SU-DHL-6 (cell line): ENCODE measurements around the gene SLC10A1.

Experiments
- H2AFZ ChIP-seq: fragments of 200-600 bp; sonication (generic); 2 replicates; pipeline ENCODE4 v1.6.1; 2014; ENCODE audit warnings: low read depth, mild to moderate bottlenecking, moderate library complexity, mixed read lengths, antibody characterized with exemption, low read length; ENCODE audit not compliant: severe bottlenecking
- H3F3A ChIP-seq: fragments of 200-600 bp; shearing (Covaris generic); 2 replicates; pipeline ENCODE4 v1.6.0; 2016; ENCODE audit warnings: antibody characterized with exemption, mild to moderate bottlenecking; ENCODE audit not compliant: insufficient read depth
- H3K27ac ChIP-seq: fragments of 200-600 bp; sonication (generic); 2 replicates; pipeline ENCODE4 v1.5.1; 2016; ENCODE audit warnings: low read depth, mild to moderate bottlenecking, low read length, moderate library complexity, mixed read lengths
- H3K27me3 ChIP-seq: fragments of 200-600 bp; sonication (generic), shearing (Covaris generic); 2 replicates; pipeline ENCODE4 v1.6.0; 2014; ENCODE audit warnings: mild to moderate bottlenecking, low read length
- H3K36me3 ChIP-seq: fragments of 200-600 bp; sonication (generic); 2 replicates; pipeline ENCODE4 v1.6.1; 2014; ENCODE audit warnings: mild to moderate bottlenecking, low read length, mixed read lengths
- H3K4me2 ChIP-seq: fragments of 300-600, 200-600 bp; shearing (Covaris generic), sonication (generic); 2 replicates; pipeline ENCODE4 v1.6.0; 2014; ENCODE audit warnings: low read length, low read depth, mild to moderate bottlenecking; ENCODE audit not compliant: poor library complexity, severe bottlenecking
- H3K4me3 ChIP-seq: fragments of 200-600 bp; sonication (generic); 2 replicates; pipeline ENCODE4 v1.5.1; 2014; ENCODE audit warnings: antibody characterized with exemption, low read length, mild to moderate bottlenecking, mixed read lengths; ENCODE audit not compliant: insufficient read depth, poor library complexity, severe bottlenecking
- H3K79me2 ChIP-seq: fragments of 200-600 bp; sonication (generic); 2 replicates; pipeline ENCODE4 v1.6.1; 2014; ENCODE audit warnings: mild to moderate bottlenecking, low read length, moderate library complexity; ENCODE audit not compliant: insufficient read depth
- H3K9ac ChIP-seq: fragments of 200-600 bp; sonication (generic); 2 replicates; pipeline ENCODE4 v1.7.0; 2014; ENCODE audit warnings: mild to moderate bottlenecking, low read length
- H3K9me2 ChIP-seq: fragments of 200-600 bp; sonication (generic); replicated peaks from 2 replicates; pipeline ENCODE4 v1.6.1; 2014; ENCODE audit warnings: low read length; ENCODE audit not compliant: insufficient read depth
- H3K9me3 ChIP-seq: fragments of 200-600 bp; sonication (generic); 2 replicates; pipeline ENCODE4 v1.6.1; 2014; ENCODE audit warnings: low read length, mixed read lengths; ENCODE audit not compliant: insufficient read depth
- H4K20me1 ChIP-seq: fragments of 200-600 bp; sonication (generic); 2 replicates; pipeline ENCODE4 v1.6.1; 2014; ENCODE audit warnings: low read depth, mild to moderate bottlenecking, antibody characterized with exemption, low read length, moderate library complexity, mixed read lengths
- EZH2phosphoT487 ChIP-seq: fragments of 200-600 bp; sonication (generic), shearing (Covaris generic); conservative IDR thresholded peaks from 2 replicates; pipeline ENCODE4 v1.6.1; 2018; ENCODE audit warnings: mild to moderate bottlenecking, antibody characterized with exemption, low read length, moderate library complexity, mixed read lengths
- TF ChIP-seq, protein P1 (sequence below): fragments of 200-600 bp; sonication (generic); IDR thresholded peaks from one replicate; pipeline ENCODE4 v1.5.1; 2017; ENCODE audit warnings: antibody characterized with exemption, mild to moderate bottlenecking, low read length, moderate library complexity; ENCODE audit not compliant: insufficient read depth, poor library complexity, severe bottlenecking

SLC10A1 gene

GRCh38 chr14:69779088-69779487, 18.0 kb downstream of the SLC10A1 start:
- no peaks in the 10 kb centered on the region for H3K27me3 ChIP-seq
- H3K4me2 ChIP-seq: no peak overlapping the region
- H3K4me3 ChIP-seq: no peak overlapping the region
- H3K27ac ChIP-seq: no peak overlapping the region
- H2AFZ ChIP-seq: no peak overlapping the region
- TF ChIP-seq, protein P1, sequence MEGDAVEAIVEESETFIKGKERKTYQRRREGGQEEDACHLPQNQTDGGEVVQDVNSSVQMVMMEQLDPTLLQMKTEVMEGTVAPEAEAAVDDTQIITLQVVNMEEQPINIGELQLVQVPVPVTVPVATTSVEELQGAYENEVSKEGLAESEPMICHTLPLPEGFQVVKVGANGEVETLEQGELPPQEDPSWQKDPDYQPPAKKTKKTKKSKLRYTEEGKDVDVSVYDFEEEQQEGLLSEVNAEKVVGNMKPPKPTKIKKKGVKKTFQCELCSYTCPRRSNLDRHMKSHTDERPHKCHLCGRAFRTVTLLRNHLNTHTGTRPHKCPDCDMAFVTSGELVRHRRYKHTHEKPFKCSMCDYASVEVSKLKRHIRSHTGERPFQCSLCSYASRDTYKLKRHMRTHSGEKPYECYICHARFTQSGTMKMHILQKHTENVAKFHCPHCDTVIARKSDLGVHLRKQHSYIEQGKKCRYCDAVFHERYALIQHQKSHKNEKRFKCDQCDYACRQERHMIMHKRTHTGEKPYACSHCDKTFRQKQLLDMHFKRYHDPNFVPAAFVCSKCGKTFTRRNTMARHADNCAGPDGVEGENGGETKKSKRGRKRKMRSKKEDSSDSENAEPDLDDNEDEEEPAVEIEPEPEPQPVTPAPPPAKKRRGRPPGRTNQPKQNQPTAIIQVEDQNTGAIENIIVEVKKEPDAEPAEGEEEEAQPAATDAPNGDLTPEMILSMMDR: no peak
- no peak for TF ChIP-seq EZH2phosphoT487
- H3K36me3 ChIP-seq: peaks cover 33% of the 10 kb centered on the region
- H3K9me3 ChIP-seq: no peaks in the 10 kb centered on the region
- no peak overlapping the region for H3K9ac ChIP-seq
- H3K9me2 ChIP-seq: no peaks in the 10 kb centered on the region
- H3F3A ChIP-seq: peaks cover 5% of the 10 kb centered on the region; the same call in 1 of the 2 replicates
- H3K79me2 ChIP-seq: 0 out of 2 replicates have a peak, but pooled peaks cover 5% of the 10 kb centered on the region
- H4K20me1 ChIP-seq: peaks cover 12% of the 10 kb centered on the region; the same call in 1 of the 2 replicates

DNA sequence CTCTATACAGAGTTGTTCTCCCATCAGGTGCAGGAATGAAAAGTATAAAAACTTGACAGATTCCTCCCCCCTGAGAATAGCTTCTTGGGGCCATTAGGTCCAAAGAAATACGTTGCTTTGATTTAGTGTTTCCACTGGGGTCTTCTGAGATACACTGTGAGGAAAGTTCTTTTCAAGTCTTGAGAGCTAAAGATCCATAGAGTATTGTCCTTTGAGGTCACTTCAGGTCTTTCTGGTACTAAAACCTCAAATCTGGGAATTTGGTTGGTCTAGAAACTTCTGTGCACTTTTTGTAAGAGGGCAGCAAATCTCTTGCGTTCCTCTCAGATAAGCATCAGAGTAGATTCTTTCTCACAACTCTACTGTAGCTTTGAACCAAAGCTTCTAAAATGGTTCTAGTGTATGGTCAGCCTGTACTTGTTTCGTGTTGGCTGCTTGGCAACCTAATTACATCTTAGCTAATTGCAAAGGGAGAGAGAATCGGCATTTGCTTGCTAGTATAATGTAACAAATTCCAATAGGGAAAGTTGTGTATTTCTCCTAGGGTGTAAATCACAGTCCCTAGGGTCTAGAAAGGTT, 20.1 kb downstream of the SLC10A1 start:
- H3F3A ChIP-seq: peaks cover 5% of the 10 kb centered on the region; the same call in 1 of the 2 replicates

DNA sequence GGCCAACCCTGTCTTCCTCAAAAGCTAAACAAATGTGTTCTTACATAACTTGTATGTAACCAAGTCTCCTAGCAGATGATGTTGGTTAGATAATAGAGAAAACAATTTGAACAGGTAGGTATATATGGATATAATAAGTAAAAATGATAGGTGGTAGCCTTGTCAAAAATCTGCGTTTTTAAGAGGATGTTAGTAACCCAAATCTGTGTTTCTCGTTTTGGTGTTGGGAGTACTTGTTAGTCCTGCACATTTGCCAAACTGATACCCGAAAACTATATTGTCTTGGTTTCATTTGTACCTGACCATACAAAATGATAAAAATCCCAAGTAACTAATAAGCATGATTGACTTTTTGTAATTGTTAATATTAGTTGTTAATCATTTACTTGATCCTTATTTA, 22.0 kb downstream of the SLC10A1 start:
- Histone ChIP-seq H4K20me1 (peaks cover 15% of the 10 kb centered on the region), H2AFZ (no peak overlapping the region), H3K79me2 (peaks cover 17% of the 10 kb centered on the region), H3K9me3 (no peaks in the 10 kb centered on the region), H3K4me3 (no peak overlapping the region), H3K9ac (no peak overlapping the region), H3K27me3 (no peaks in the 10 kb centered on the region), H3F3A (peaks cover 5% of the 10 kb centered on the region; the same call in 1 of the 2 replicates), H3K27ac (no peak overlapping the region), H3K9me2 (no peaks in the 10 kb centered on the region), H3K36me3 (peaks cover 68% of the 10 kb centered on the region), H3K4me2 (no peak overlapping the region)
- TF ChIP-seq, protein P1: no peak

More for the DNA sequence above, 20.1 kb downstream of the SLC10A1 start:
- TF ChIP-seq, protein P1: no peak
- TF ChIP-seq EZH2phosphoT487: no peak
- Histone ChIP-seq H3K27me3 (no peaks in the 10 kb centered on the region), H4K20me1 (peaks cover 12% of the 10 kb centered on the region; the same call in 1 of the 2 replicates), H3K9me3 (no peaks in the 10 kb centered on the region), H3K9ac (no peak overlapping the region), H2AFZ (no peak overlapping the region), H3K4me3 (no peak overlapping the region), H3K36me3 (peaks cover 48% of the 10 kb centered on the region), H3K9me2 (no peaks in the 10 kb centered on the region), H3K4me2 (no peak overlapping the region), H3K27ac (no peak overlapping the region), H3K79me2 (0 out of 2 replicates have a peak, but pooled peaks cover 5% of the 10 kb centered on the region)
